Activated gamma-delta T cell (primary cell): Measurements from ENCODE around the gene SUMO3.

Experiments used
- DNase-seq: peaks from one replicate; lab custom pipeline; 2025; lab: John Stamatoyannopoulos, UW

Gene SUMO3

DNA sequence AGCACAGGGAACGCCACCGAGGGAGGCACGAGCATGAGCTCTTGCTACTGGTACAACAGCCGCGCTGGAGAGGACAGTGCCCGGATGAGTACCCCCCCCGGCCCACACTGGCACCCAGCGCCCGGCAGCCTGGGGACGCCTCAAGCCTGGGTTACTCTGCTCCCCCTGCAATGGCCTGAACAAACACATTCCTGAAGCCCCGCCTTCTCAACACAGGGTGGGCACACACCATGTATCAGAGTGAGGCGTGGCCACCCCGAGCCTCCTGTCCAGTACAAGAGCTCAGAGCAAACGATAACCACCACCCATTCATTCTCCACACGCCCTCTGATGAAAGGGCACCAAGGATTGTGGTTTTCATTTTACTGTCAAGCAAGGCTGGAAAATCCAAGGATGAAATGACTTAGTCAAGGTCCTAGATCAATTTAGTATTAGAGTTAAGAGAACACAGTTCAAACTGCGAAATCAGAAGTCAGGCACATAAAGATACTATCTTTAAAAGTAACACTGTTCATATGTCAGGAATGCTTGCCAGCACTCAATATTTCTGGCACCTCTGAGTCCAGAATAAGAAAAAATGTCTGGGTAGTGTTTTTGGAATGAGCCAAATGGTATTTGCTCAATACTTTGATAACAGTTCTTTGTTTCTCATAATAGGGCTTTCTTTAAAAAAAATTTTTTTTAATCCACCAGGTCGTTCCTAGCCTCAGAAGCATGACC lies 38.3 kb downstream of the SUMO3 start:
- DNase-seq = no peak

GRCh38 chr21:44778983-44779382 lies 38.9 kb downstream of the SUMO3 start:
- DNase-seq = no peak

GRCh38 chr21:44778499-44778911 lies 39.4 kb downstream of the SUMO3 start:
- DNase-seq = no peak

DNA sequence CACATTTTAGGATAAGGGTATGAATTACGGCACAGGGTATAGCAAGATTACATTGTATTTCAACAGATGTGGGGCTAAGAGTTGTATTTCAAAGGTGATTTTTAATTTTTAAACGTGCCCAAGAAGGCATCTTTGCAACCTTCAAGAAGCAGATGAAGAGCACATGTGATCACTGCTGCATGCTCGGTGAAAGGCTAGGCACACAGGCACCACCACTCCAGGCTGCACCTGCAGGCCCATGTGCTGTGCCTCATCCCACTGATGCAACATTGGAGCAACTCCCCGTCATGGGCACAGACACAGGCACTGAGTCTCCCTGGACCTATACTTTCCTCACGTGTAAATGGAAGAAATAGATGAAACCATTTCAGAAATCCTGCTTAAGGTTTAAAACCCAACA lies 39.8 kb downstream of the SUMO3 start:
- DNase-seq = no peak

GRCh38 chr21:44774972-44775371 lies 42.9 kb downstream of the SUMO3 start:
- DNase-seq = no peak

GRCh38 chr21:44773291-44773932 lies 44.5 kb downstream of the SUMO3 start:
- no peak for DNase-seq

GRCh38 chr21:44771896-44772525 lies 45.9 kb downstream of the SUMO3 start:
- no peak for DNase-seq

DNA sequence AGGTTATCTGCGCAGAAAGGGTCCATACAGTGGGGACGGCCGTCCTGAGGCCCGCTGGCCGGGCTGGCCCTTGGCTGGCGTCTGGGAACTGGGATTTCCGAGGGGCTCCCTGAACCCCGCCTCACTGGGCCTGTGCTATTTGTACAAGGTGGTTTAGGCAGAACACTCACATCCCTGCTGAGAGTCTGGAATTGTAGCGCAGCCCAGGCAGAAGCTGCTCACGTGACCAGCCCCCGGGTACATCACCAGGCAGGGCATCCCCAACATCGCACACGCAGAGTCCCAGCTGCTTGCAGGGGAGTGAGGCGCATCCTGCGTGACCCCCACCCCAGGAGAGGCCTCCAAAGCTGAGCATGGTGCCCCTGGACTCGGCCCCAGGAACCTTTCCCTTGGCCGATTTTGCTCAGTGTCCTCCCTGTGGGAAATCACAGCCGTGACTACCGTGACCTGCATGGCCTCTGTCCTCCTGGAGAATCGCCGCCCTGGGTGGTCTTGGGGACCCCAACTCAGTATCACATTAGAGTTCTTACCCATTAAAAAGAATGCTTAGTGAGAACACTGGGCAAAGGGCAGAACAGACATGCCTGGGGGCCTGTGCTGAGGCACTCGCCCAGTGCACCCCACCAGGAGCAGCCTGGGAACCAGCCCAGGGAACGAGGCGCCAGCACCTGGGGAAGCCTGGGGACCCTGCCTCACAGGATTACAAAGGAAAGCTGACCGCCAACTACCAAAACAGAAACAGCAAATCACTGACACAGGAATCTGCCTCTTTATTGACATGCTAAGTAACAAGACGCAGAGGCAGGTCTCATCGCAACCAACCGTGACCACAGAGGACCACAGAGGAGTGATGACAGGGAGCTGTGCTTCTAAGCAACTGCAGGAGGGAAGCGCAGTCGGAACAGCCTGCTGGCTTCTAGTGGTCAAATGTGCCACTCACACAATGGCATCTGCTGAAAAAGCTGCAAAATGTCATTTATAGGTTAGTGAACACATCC lies 49.7 kb downstream of the SUMO3 start:
- DNase-seq = no peak

- DNase-seq = no peak
Measured at GRCh38 chr21:44766818-44767354, 51.0 kb downstream of the SUMO3 start.

DNA sequence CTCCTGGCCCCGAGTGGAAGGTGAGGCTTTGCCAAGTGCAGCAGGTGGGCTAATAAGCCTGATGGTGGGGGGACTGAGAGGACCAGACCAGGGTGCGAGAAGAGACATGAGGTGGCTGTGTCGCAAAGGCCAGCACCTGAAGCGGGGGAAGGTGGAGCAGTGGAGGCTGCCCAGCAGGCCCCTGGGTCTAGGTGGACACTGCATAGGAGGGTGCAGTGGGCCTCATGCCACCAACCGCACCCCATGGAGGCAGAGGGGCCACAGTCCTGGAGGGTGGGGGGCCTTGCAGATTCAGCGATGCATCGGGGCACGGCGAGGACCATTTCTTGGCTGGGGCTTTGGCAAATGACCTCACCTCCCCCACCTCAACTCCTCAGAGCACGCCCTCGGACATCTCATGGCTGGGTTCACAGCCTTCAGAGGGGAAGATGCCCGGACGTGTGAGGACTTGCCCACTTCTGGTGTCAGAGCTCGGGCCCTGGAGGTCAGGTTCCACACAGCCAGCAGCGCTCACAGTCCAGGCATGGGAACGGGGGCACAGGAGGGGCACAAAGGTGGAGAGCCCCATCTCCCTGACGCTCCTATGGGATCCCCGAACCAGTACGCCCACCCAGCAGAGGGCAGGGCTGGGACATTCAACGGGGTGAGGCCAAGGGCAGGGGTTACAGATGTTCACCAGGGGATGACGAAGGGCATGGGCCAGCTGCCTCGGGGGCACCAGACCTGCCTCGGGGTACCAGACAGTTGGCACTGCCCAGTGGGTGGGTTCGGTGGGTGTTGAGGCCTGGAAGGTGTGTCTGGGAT lies 51.6 kb downstream of the SUMO3 start:
- DNase-seq = no peak

- DNase-seq = no peak
Measured at GRCh38 chr21:44765231-44766013, 52.4 kb downstream of the SUMO3 start.

- DNase-seq = no peak
Measured at GRCh38 chr21:44764319-44765230, 53.3 kb downstream of the SUMO3 start.

- DNase-seq = no peak
Measured at GRCh38 chr21:44763451-44764318, 54.2 kb downstream of the SUMO3 start.

- no peak for DNase-seq
Measured at GRCh38 chr21:44763050-44763378, 54.8 kb downstream of the SUMO3 start.

DNA sequence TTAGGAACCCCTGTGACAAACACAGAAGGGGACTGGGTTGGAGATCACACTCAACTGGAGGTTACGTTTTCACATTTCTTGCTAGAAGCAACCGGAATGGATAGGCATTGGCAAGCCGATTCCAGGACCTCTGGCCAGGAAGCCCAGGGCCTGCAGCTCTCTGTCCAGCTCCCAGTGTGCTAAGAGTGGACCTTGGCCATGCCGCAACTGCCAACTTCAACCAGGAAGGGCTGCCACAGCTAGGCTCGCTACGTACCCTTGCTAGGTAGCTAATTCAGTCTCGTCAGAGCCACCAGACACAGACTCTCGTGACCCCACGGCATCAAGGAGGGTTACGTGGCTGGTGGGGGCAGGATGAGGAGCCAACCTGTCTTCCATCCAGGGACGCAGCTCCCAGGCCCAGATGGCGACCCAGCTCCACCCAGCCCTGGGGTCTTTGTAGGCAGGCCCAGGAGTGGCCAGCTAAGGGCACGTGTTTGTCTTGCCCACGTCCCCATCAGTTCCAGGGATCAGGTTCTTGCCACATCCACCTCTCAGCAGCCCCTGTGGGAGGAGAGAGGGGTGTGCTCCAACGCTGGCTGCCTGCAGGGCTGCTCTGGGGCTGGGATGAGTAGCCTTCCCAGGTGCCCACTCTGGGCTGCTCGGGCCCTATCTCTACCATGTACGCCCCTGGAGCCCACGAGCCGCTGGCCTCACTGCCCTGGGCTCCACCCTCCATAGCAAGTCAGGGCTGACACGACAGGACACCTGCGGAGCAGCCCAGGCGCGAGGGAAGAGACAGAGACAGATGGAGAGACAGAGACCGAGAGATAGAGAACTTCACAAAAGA lies 55.4 kb downstream of the SUMO3 start:
- no peak for DNase-seq

- DNase-seq = no peak
Measured at GRCh38 chr21:44761747-44762208, 56.1 kb downstream of the SUMO3 start.
